A549 (cell line): ENCODE measurements around the gene ACTA2. TPM values are rescaled to one million over a fixed set of nuclear protein-coding genes. Genes with fewer than 3 reads are reported as not detected.

Experiments
- ATAC-seq, 2 experiments: fragments of 200-7000 bp in 1 of 2; fragments of >200 bp in 1 of 2; cut with Nextera tagmentation in 1 of 2; cut with Tn5 transposase in 1 of 2; 3 replicates each; pipeline versions ENCODE4 v1.8.0 to v1.9.1; 2018 to 2020; ENCODE audit warnings: mild to moderate bottlenecking in 1 of 2, moderate library complexity in 1 of 2
- CTCF ChIA-PET: fragments of 300-600 bp; sonication (Branson Sonifier 250); formaldehyde crosslinking; extraction: SDS; loops from one replicate; lab custom pipeline; 2021; ENCODE audit warnings: antibody characterized with exemption, inconsistent platforms; lab: Yijun Ruan, JAX
- POLR2A ChIA-PET: fragments of 350-600 bp; formaldehyde crosslinking; extraction: SDS; loops from one replicate; lab custom pipeline; 2021; ENCODE audit warnings: antibody characterized with exemption, inconsistent platforms; lab: Yijun Ruan, JAX
- DNase-seq, 2 experiments: peaks; one replicate each; pipeline versions ENCODE4 v3.0.0 to v3.0.0-alpha.2; 2011 to 2016; ENCODE audit warnings: low read depth in 1 of 2, low spot score in 1 of 2
- FAIRE-seq: peaks from 2 replicates; lab custom pipeline; 2011; peaks lifted over from hg19 to GRCh38; lab: Jason Lieb, UNC
- H3K27ac ChIP-seq, 2 experiments: fragments of >200 bp; sonication (Bioruptor Twin); formaldehyde crosslinking; 3 replicates each; pipeline ENCODE4 v1.5.1; 2016 to 2017
- H3K4me1 ChIP-seq: fragments of >200 bp; sonication (Bioruptor Twin); formaldehyde crosslinking; 3 replicates; pipeline ENCODE4 v1.6.1; 2016
- H3K4me2 ChIP-seq: fragments of >200 bp; sonication (Bioruptor Twin); formaldehyde crosslinking; 3 replicates; pipeline ENCODE4 v1.6.1; 2016
- H3K4me3 ChIP-seq: fragments of >200 bp; sonication (Bioruptor Twin); formaldehyde crosslinking; 3 replicates; pipeline ENCODE4 v1.5.1; 2016
- H3K9me3 ChIP-seq: fragments of >200 bp; sonication (Bioruptor Twin); formaldehyde crosslinking; 3 replicates; pipeline ENCODE4 v1.6.1; 2016
- CEBPB ChIP-seq, 2 experiments: fragments of >200 bp in 1 of 2; sonication (Bioruptor Twin) in 1 of 2; formaldehyde crosslinking in 1 of 2; IDR thresholded peaks; 2 replicates each; pipeline ENCODE4 v1.6.1; 2012 to 2016
- CHD2 ChIP-seq: fragments of 150-350 bp; IDR thresholded peaks from 2 replicates; pipeline ENCODE4 v1.6.1; 2014; ENCODE audit warnings: low read length; ENCODE audit not compliant: partially characterized antibody
- CHD4 ChIP-seq: fragments of 200-600 bp; sonication (generic); IDR thresholded peaks from 2 replicates; pipeline ENCODE4 v1.6.1; 2016; ENCODE audit warnings: antibody characterized with exemption, mild to moderate bottlenecking, borderline replicate concordance
- EHF ChIP-seq: fragments of 250-450 bp; sonication (Bioruptor Pico); IDR thresholded peaks from 2 replicates; pipeline ENCODE4 v1.5.0; 2020; ENCODE audit warnings: mild to moderate bottlenecking
- FOXS1 ChIP-seq: fragments of 250-450 bp; sonication (Bioruptor Pico); IDR thresholded peaks from 2 replicates; pipeline ENCODE4 v1.5.0; 2020; ENCODE audit warnings: mild to moderate bottlenecking, moderate library complexity
- GATA3 ChIP-seq: IDR thresholded peaks from 2 replicates; pipeline ENCODE4 v1.6.1; 2012; ENCODE audit warnings: borderline replicate concordance
- HOXA7 ChIP-seq: fragments of 250-450 bp; sonication (Bioruptor Pico); IDR thresholded peaks from 2 replicates; pipeline ENCODE4 v1.5.0; 2020; ENCODE audit warnings: mild to moderate bottlenecking, moderate library complexity
- HOXB13 ChIP-seq: fragments of 250-450 bp; sonication (Bioruptor Pico); IDR thresholded peaks from 2 replicates; pipeline ENCODE4 v1.5.0; 2020; ENCODE audit warnings: low read depth, mild to moderate bottlenecking, moderate library complexity
- JUN ChIP-seq, 2 experiments: fragments of >200 bp; sonication (Bioruptor Twin); formaldehyde crosslinking; IDR thresholded peaks; 2 replicates in 1 of 2; 3 replicates in 1 of 2; pipeline ENCODE4 v1.6.1; 2016 to 2017
- JUNB ChIP-seq: fragments of >200 bp; sonication (Bioruptor Twin); formaldehyde crosslinking; IDR thresholded peaks from 2 replicates; pipeline ENCODE4 v1.6.1; 2016
- KDM5A ChIP-seq: fragments of 200-600 bp; sonication (generic); IDR thresholded peaks from 2 replicates; pipeline ENCODE4 v1.6.1; 2016; ENCODE audit warnings: antibody characterized with exemption, mild to moderate bottlenecking
- POLR2A ChIP-seq: IDR thresholded peaks from 2 replicates; pipeline ENCODE4 v1.6.1; 2012; ENCODE audit warnings: mild to moderate bottlenecking, low read length
- RCOR1 ChIP-seq: fragments of 150-350 bp; IDR thresholded peaks from 2 replicates; pipeline ENCODE4 v1.6.1; 2014; ENCODE audit warnings: antibody characterized with exemption, low read length, low read depth
- RNF2 ChIP-seq: fragments of 200-600 bp; sonication (generic); IDR thresholded peaks from 2 replicates; pipeline ENCODE4 v1.6.1; 2016; ENCODE audit warnings: low read depth, mild to moderate bottlenecking, antibody characterized with exemption, moderate library complexity, borderline replicate concordance
- SREBF2 ChIP-seq: fragments of 450-650 bp; IDR thresholded peaks from 2 replicates; pipeline ENCODE4 v1.6.1; 2014; ENCODE audit warnings: mild to moderate bottlenecking, moderate library complexity
- TP53 ChIP-seq: fragments of 250-450 bp; sonication (Bioruptor Pico); IDR thresholded peaks from 2 replicates; pipeline ENCODE4 v1.5.0; 2021; ENCODE audit warnings: mild to moderate bottlenecking, moderate library complexity
- ZC3H11A ChIP-seq: fragments of 450-650 bp; IDR thresholded peaks from 2 replicates; pipeline ENCODE4 v1.6.1; 2014; ENCODE audit warnings: antibody characterized with exemption, mild to moderate bottlenecking
- WGBS: methylation state at CpG from one replicate; pipeline ENCODE4 v1.1.6; 2017; ENCODE audit errors: missing lambda C conversion rate; 5-methylcytosine and 5-hydroxymethylcytosine counted together
- polyA plus RNA-seq, 4 experiments: library from polyadenylated mRNA; depleted of rRNA in 3 of 4; stranded (reverse); fragments of >200 nt; fragmentation: RNase III in 1 of 4; extraction: RNeasy Plus Mini Kit Qiagen cat#74134 plus additional on column Dnase treatment in 1 of 4; gene quantifications; 2 replicates in 3 of 4; 3 replicates in 1 of 4; pipeline ENCODE4 v1.2.3, GENCODE V29; 2011 to 2017
- TF ChIP-seq, protein P1 (sequence below): fragments of 250-450 bp; sonication (Bioruptor Pico); IDR thresholded peaks from 2 replicates; pipeline ENCODE4 v1.5.0; 2020; ENCODE audit warnings: low read depth, mild to moderate bottlenecking, moderate library complexity
- TF ChIP-seq, protein P2 (sequence below): IDR thresholded peaks from 2 replicates; pipeline ENCODE4 v1.6.1; 2012
- TF ChIP-seq, protein P3 (sequence below): IDR thresholded peaks from 2 replicates; pipeline ENCODE4 v1.6.1; 2012

Gene ACTA2
- polyA plus RNA-seq, 2 of the 4 experiments (the other 2 are of a cell fraction): 15.0 to 25.9 TPM

DNA sequence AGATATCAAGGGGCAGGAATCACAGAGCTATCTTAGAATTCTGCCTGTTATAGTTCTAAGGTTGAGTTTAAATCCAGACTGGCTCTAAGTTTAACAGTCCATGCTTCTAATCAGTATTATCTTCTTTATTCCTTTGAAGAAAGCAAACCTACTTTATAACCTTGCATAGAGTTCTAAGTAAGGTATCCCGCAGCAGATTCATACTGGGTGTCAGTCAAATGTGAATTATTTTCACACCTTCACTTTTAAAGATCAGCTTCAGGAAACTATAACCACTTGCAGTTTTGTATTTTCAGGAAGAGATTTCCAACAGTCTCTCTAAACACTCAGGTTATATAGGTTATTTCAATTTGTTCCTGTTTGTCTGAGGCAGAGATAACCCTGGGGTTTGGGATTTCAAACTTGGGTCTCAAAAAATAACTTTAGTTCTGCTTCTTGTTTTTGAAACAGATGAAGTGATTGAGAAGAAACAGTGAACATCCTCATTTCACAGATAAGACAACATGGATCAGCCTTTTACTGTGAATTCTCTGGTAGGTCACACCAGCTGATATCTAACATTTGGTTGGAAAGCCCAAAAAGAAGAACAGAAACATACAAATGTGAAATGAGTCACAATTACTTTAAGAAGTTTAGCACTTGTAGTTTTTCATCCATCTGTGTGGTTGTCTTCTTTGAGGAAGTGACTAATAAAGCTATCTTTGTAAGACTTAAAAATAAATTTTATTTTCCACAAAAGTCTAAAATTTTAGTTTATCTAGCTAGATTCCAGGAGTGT is 51.2 kb downstream of the ACTA2 start:
- Histone ChIP-seq H3K4me3 (no peak overlapping the region), H3K9me3 (no peaks in the 10 kb centered on the region)
- no peak for FAIRE-seq
- no peak for TF ChIP-seq JUNB
- TF ChIP-seq HOXB13 (CRISPR knock-in tag): no peak
- TF ChIP-seq FOXS1 (CRISPR knock-in tag): no peak
- TF ChIP-seq HOXA7 (CRISPR knock-in tag): no peak
- TF ChIP-seq RNF2: no peak
- no peak for TF ChIP-seq EHF
- no peak for TF ChIP-seq KDM5A
- no peak for TF ChIP-seq CHD4
- TF ChIP-seq, protein P1, sequence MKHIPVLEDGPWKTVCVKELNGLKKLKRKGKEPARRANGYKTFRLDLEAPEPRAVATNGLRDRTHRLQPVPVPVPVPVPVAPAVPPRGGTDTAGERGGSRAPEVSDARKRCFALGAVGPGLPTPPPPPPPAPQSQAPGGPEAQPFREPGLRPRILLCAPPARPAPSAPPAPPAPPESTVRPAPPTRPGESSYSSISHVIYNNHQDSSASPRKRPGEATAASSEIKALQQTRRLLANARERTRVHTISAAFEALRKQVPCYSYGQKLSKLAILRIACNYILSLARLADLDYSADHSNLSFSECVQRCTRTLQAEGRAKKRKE (CRISPR knock-in tag): no peak
- TF ChIP-seq, all 56 proteins: peak for 0
- ATAC-seq (no peak), DNase-seq (no peak)
- peaks cover 43% of the 10 kb centered on the region for H3K4me1 ChIP-seq
- H3K4me2 ChIP-seq: no peak overlapping the region
- CTCF ChIA-PET: interaction anchor here (0.8 to 7.5 kb wide), 7 partner anchors 9 to 65 kb away, joined by 3 to 63 read pairs (median 4); no protein-coding TSS in a partner anchor
- 95% methylated on average over 1 of the region's 1 CpG for WGBS
- H3K27ac ChIP-seq: no peak overlapping the region
- POLR2A ChIA-PET: no interaction called here

DNA sequence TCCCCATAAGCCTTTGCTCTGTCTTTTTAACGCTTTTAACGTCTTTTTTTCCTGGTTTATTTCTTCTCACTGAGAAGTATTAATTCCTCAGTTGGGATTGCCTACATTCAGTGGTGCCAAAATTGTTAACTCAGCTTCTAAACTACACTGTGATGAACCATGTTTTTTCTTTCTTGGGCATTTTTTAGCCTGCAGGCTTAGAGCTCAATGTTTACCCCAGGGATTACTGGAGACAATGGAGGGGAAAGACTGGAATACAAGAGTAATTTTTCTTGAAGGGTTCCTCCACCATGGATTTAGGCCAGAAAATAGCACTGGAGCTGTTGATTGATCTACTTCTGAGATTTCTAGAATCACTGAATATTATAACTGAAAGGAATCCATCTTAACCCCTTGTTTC is 52.7 kb downstream of the ACTA2 start:
- H3K27ac ChIP-seq: peak overlapping the region in 1 of 2 experiments; percentile 2; a peak in 1 of 6 replicates
- POLR2A ChIA-PET: interaction anchor here (1.4 kb wide), 1 partner anchor 20 kb away, joined by 5 read pairs; the partner anchor contains the start of gene STAMBPL1
- no peak overlapping the region for H3K4me3 ChIP-seq
- TF ChIP-seq, protein P2, sequence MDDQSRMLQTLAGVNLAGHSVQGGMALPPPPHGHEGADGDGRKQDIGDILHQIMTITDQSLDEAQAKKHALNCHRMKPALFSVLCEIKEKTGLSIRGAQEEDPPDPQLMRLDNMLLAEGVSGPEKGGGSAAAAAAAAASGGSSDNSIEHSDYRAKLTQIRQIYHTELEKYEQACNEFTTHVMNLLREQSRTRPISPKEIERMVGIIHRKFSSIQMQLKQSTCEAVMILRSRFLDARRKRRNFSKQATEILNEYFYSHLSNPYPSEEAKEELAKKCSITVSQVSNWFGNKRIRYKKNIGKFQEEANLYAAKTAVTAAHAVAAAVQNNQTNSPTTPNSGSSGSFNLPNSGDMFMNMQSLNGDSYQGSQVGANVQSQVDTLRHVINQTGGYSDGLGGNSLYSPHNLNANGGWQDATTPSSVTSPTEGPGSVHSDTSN: no peak
- TF ChIP-seq, all 56 proteins: peak for 0
- 89% methylated on average over 2 of the region's 2 CpGs for WGBS
- CTCF ChIA-PET: interaction anchor here (1.1 to 7.5 kb wide), 7 partner anchors 21 to 335 kb away, joined by 3 to 63 read pairs (median 4); no protein-coding TSS in a partner anchor
- H3K4me2 ChIP-seq: no peak overlapping the region
- H3K9me3 ChIP-seq: no peaks in the 10 kb centered on the region
- no peak for DNase-seq
- peaks cover 58% of the 10 kb centered on the region for H3K4me1 ChIP-seq
- no peak for FAIRE-seq
- no peak for ATAC-seq

DNA sequence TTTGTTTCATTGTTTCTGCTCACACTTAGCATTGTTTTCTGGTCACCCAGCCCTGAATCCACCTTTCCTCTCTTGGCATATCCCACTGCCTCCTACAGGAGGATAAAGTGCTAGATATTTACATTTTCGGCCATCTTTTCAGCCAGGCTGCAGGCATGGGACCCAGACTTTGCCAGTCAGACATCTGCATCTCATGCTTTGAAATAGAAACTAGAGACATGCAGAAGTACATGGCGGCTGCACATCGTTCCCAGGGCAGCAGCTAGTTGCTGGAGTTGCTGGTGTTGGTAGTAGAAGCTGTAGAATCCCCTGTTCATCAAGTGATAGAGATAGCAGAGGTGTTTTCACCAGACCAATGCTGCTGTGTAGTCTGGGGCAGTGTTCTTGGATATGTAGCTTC is 53.8 kb downstream of the ACTA2 start:
- Histone ChIP-seq H3K4me2 (no peak overlapping the region), H3K4me1 (peaks cover 70% of the 10 kb centered on the region), H3K27ac (peak overlapping the region in 1 of 2 experiments; percentile 70; a peak in 3 of 6 replicates), H3K4me3 (no peak overlapping the region), H3K9me3 (no peaks in the 10 kb centered on the region)
- ChIA-PET CTCF (interaction anchor here (0.7 to 7.5 kb wide), 5 partner anchors 16 to 63 kb away, joined by 3 to 63 read pairs (median 4); no protein-coding TSS in a partner anchor), POLR2A (no interaction called here)
- TF ChIP-seq, protein P3, sequence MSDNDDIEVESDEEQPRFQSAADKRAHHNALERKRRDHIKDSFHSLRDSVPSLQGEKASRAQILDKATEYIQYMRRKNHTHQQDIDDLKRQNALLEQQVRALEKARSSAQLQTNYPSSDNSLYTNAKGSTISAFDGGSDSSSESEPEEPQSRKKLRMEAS: no peak
- TF ChIP-seq SREBF2: no peak
- no peak for TF ChIP-seq JUN (IDR thresholded peaks at IDR 0.05)
- TF ChIP-seq FOXS1 (CRISPR knock-in tag): no peak
- no peak for TF ChIP-seq JUNB
- TF ChIP-seq CHD2: no peak
- TF ChIP-seq POLR2A: no peak
- TF ChIP-seq ZC3H11A: no peak
- no peak for TF ChIP-seq EHF
- TF ChIP-seq GATA3: no peak
- no peak for TF ChIP-seq CEBPB (IDR thresholded peaks at IDR 0.05)
- no peak for TF ChIP-seq TP53
- TF ChIP-seq RCOR1: no peak
- ATAC-seq: 0 out of 6 replicates have a peak, but pooled peaks of 1 of the 2 experiments have one; percentile 29
- no peak for DNase-seq
- WGBS: 96% methylated on average over 3 of the region's 3 CpGs
- FAIRE-seq: no peak
